Measurements from ENCODE around the gene CDH13. TPM values are rescaled to one million over a fixed set of nuclear protein-coding genes. Genes with fewer than 3 reads are reported as not detected.

The CDH13 gene
- total RNA-seq, 1 donor from 2014 or later: 14.3 TPM

GRCh38 chr16:83037102-83037501 lies 410.3 kb downstream of the CDH13 start:
- no peaks in the 10 kb centered on the region for H3K27me3 ChIP-seq (ENCODE audit: low read depth)
- ATAC-seq (no peak), DNase-seq (no peak)
- no peaks in the 10 kb centered on the region for H3K36me3 ChIP-seq
- H3K27ac ChIP-seq: no peak overlapping the region
- no peaks in the 10 kb centered on the region for H3K4me1 ChIP-seq
- no peaks in the 10 kb centered on the region for H3K9me3 ChIP-seq
- no peak overlapping the region for H3K4me3 ChIP-seq
- TF ChIP-seq, protein P1, sequence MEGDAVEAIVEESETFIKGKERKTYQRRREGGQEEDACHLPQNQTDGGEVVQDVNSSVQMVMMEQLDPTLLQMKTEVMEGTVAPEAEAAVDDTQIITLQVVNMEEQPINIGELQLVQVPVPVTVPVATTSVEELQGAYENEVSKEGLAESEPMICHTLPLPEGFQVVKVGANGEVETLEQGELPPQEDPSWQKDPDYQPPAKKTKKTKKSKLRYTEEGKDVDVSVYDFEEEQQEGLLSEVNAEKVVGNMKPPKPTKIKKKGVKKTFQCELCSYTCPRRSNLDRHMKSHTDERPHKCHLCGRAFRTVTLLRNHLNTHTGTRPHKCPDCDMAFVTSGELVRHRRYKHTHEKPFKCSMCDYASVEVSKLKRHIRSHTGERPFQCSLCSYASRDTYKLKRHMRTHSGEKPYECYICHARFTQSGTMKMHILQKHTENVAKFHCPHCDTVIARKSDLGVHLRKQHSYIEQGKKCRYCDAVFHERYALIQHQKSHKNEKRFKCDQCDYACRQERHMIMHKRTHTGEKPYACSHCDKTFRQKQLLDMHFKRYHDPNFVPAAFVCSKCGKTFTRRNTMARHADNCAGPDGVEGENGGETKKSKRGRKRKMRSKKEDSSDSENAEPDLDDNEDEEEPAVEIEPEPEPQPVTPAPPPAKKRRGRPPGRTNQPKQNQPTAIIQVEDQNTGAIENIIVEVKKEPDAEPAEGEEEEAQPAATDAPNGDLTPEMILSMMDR (IDR thresholded peaks at IDR 0.05): no peak
- intact Hi-C loops (cut with DNase I): no loop called here

GRCh38 chr16:83037884-83038283 lies 411.1 kb downstream of the CDH13 start:
- Histone ChIP-seq H3K4me3 (no peak overlapping the region), H3K36me3 (no peaks in the 10 kb centered on the region), H3K27ac (no peak overlapping the region), H3K4me1 (no peaks in the 10 kb centered on the region), H3K9me3 (no peaks in the 10 kb centered on the region), H3K27me3 (ENCODE audit: low read depth) (no peaks in the 10 kb centered on the region)
- DNase-seq (no peak), ATAC-seq (no peak)
- intact Hi-C loops (cut with DNase I): no loop called here
- TF ChIP-seq, protein P1 (IDR thresholded peaks at IDR 0.05): no peak

GRCh38 chr16:83040174-83040573 lies 413.4 kb downstream of the CDH13 start:
- Histone ChIP-seq H3K27me3 (ENCODE audit: low read depth) (no peaks in the 10 kb centered on the region), H3K4me1 (no peaks in the 10 kb centered on the region), H3K9me3 (no peaks in the 10 kb centered on the region), H3K27ac (no peak overlapping the region), H3K36me3 (no peaks in the 10 kb centered on the region), H3K4me3 (no peak overlapping the region)
- intact Hi-C loops (cut with DNase I): no loop called here
- TF ChIP-seq, protein P1 (IDR thresholded peaks at IDR 0.05): no peak
- DNase-seq (no peak), ATAC-seq (no peak)

GRCh38 chr16:83044589-83044988 lies 417.8 kb downstream of the CDH13 start:
- no peaks in the 10 kb centered on the region for H3K4me1 ChIP-seq
- no peaks in the 10 kb centered on the region for H3K36me3 ChIP-seq
- ATAC-seq (no peak), DNase-seq (no peak)
- H3K4me3 ChIP-seq: no peak overlapping the region
- H3K27me3 ChIP-seq (ENCODE audit: low read depth): no peaks in the 10 kb centered on the region
- TF ChIP-seq, protein P1 (IDR thresholded peaks at IDR 0.05): no peak
- H3K9me3 ChIP-seq: no peaks in the 10 kb centered on the region
- no peak overlapping the region for H3K27ac ChIP-seq
- intact Hi-C loops (cut with DNase I): no loop called here

GRCh38 chr16:83045790-83046189 lies 419.0 kb downstream of the CDH13 start:
- no peak overlapping the region for H3K4me3 ChIP-seq
- DNase-seq: no peak
- H3K36me3 ChIP-seq: no peaks in the 10 kb centered on the region
- H3K27me3 ChIP-seq (ENCODE audit: low read depth): no peaks in the 10 kb centered on the region
- no peaks in the 10 kb centered on the region for H3K9me3 ChIP-seq
- intact Hi-C loops (cut with DNase I): no loop called here
- H3K27ac ChIP-seq: no peak overlapping the region
- no peaks in the 10 kb centered on the region for H3K4me1 ChIP-seq
- no peak for ATAC-seq
- TF ChIP-seq, protein P1 (IDR thresholded peaks at IDR 0.05): no peak

DNA sequence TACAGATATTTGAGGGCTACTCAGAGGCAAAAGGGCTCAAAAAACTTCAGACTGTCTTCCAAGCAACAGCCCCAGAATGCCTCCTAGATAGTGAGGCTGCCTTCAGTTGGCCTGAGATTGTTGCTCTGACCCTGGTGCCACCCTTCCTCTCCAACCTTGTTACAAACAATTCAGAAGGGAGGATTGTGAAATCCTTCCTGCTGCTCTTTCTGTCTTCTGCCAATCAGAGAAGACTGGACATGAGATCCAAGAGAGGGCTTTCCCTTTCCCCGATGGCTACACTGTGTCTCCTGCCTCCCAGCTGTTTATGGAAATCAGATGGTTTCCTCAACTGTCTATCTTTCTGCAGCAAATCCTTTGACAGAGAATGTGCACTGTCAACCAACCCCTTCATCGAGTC lies 419.9 kb downstream of the CDH13 start:
- TF ChIP-seq, protein P1 (IDR thresholded peaks at IDR 0.05): no peak
- no peak for ATAC-seq
- no peak overlapping the region for H3K4me3 ChIP-seq
- H3K27me3 ChIP-seq (ENCODE audit: low read depth): no peaks in the 10 kb centered on the region
- H3K36me3 ChIP-seq: no peaks in the 10 kb centered on the region
- no peaks in the 10 kb centered on the region for H3K4me1 ChIP-seq
- intact Hi-C loops (cut with DNase I): no loop called here
- H3K9me3 ChIP-seq: no peaks in the 10 kb centered on the region
- no peak overlapping the region for H3K27ac ChIP-seq
- DNase-seq: no peak
